Osteocyte (in vitro differentiated cells): ENCODE measurements around the gene PHLPP1. TPM values are rescaled to one million over a fixed set of nuclear protein-coding genes. Genes with fewer than 3 reads are reported as not detected.

Experiments used
- DNase-seq: peaks from one replicate; pipeline ENCODE4 v3.0.0; 2021; ENCODE audit warnings: mixed read lengths; ENCODE audit not compliant: unreplicated experiment; ENCODE audit errors: extremely low spot score
- H3K27ac Mint-ChIP-seq: one replicate; pipeline ENCODE4 v1.8.0; 2021; ENCODE audit warnings: mild to moderate bottlenecking, mixed read lengths; ENCODE audit not compliant: unreplicated experiment
- H3K27me3 Mint-ChIP-seq: one replicate; pipeline ENCODE4 v1.8.0; 2021; ENCODE audit warnings: mixed read lengths; ENCODE audit not compliant: unreplicated experiment
- H3K36me3 Mint-ChIP-seq: one replicate; pipeline ENCODE4 v1.8.0; 2021; ENCODE audit warnings: mixed read lengths; ENCODE audit not compliant: unreplicated experiment
- H3K4me1 Mint-ChIP-seq: one replicate; pipeline ENCODE4 v1.8.0; 2021; ENCODE audit warnings: mixed read lengths; ENCODE audit not compliant: unreplicated experiment
- H3K4me3 Mint-ChIP-seq: one replicate; pipeline ENCODE4 v1.8.0; 2021; ENCODE audit warnings: mild to moderate bottlenecking, moderate library complexity, mixed read lengths; ENCODE audit not compliant: unreplicated experiment
- H3K9me3 Mint-ChIP-seq: one replicate; pipeline ENCODE4 v1.8.0; 2021; ENCODE audit warnings: mixed read lengths; ENCODE audit not compliant: unreplicated experiment
- total RNA-seq: library from RNA; stranded (reverse); gene quantifications from 2 replicates; pipeline ENCODE4 v1.2.1, GENCODE V29; 2021
- TF ChIP-seq, protein P1 (sequence below): fragments of 200-600 bp; sonication (generic); IDR thresholded peaks from 2 replicates; pipeline ENCODE4 v1.5.0; 2021; ENCODE audit warnings: antibody characterized with exemption, mild to moderate bottlenecking, moderate library complexity

Gene PHLPP1
- total RNA-seq, 1 donor from 2014 or later = 19.6 TPM

DNA sequence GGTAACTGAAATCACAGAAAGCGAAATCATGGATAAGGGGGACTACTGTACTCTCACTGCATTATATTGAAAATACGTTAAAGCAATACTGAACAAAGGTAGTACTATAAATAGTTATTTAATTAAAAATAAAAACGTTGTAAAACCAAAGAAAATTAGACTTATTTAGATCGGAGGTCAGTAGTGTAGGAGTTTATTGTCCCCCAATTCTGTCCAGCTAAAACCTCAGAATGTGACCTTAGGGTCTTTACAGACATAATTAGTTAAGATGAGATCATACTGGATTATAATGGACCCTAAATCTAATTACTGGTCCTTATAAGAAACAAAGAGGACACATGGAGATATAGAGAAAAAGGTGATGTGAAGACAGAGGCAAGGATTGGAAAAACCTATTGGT, 95.3 kb downstream of the PHLPP1 start:
- Mint-ChIP-seq H3K4me3 (no peak overlapping the region), H3K9me3 (no peaks in the 10 kb centered on the region), H3K4me1 (peaks cover 45% of the 10 kb centered on the region), H3K27me3 (no peaks in the 10 kb centered on the region), H3K27ac (no peak overlapping the region), H3K36me3 (no peaks in the 10 kb centered on the region)
- TF ChIP-seq, protein P1, sequence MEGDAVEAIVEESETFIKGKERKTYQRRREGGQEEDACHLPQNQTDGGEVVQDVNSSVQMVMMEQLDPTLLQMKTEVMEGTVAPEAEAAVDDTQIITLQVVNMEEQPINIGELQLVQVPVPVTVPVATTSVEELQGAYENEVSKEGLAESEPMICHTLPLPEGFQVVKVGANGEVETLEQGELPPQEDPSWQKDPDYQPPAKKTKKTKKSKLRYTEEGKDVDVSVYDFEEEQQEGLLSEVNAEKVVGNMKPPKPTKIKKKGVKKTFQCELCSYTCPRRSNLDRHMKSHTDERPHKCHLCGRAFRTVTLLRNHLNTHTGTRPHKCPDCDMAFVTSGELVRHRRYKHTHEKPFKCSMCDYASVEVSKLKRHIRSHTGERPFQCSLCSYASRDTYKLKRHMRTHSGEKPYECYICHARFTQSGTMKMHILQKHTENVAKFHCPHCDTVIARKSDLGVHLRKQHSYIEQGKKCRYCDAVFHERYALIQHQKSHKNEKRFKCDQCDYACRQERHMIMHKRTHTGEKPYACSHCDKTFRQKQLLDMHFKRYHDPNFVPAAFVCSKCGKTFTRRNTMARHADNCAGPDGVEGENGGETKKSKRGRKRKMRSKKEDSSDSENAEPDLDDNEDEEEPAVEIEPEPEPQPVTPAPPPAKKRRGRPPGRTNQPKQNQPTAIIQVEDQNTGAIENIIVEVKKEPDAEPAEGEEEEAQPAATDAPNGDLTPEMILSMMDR = no peak
- no peak for DNase-seq

DNA sequence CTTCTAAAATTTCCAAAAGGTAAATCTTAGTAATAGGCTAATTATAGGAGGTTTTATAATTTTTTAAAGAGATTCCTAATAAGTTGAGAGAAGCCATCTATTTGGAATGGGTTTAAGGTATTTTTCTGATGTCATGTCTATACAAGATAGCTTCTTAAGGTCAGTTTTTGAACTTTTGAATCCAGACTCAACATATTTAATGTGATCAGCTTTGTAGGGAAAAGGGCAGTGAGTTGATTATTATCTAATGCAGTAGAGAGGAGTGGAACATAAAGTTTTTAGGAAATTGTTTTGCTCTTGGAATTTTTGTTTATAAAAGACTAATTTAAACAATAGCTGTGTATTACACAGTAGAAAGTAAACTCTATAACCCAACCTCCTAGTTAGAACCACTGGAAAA, 96.3 kb downstream of the PHLPP1 start:
- H3K27me3 Mint-ChIP-seq = no peaks in the 10 kb centered on the region

GRCh38 chr18:62812242-62812641, 96.9 kb downstream of the PHLPP1 start:
- DNase-seq = no peak
- no peaks in the 10 kb centered on the region for H3K9me3 Mint-ChIP-seq
- H3K4me3 Mint-ChIP-seq = no peak overlapping the region
- no peaks in the 10 kb centered on the region for H3K36me3 Mint-ChIP-seq
- peaks cover 45% of the 10 kb centered on the region for H3K4me1 Mint-ChIP-seq
- H3K27ac Mint-ChIP-seq = no peak overlapping the region
- no peaks in the 10 kb centered on the region for H3K27me3 Mint-ChIP-seq
- TF ChIP-seq, protein P1 = no peak

More for the DNA sequence above, 96.3 kb downstream of the PHLPP1 start:
- Mint-ChIP-seq H3K36me3 (no peaks in the 10 kb centered on the region), H3K4me3 (no peak overlapping the region), H3K27ac (no peak overlapping the region), H3K9me3 (no peaks in the 10 kb centered on the region), H3K4me1 (peaks cover 45% of the 10 kb centered on the region)
- TF ChIP-seq, protein P1 = no peak
- DNase-seq = no peak

DNA sequence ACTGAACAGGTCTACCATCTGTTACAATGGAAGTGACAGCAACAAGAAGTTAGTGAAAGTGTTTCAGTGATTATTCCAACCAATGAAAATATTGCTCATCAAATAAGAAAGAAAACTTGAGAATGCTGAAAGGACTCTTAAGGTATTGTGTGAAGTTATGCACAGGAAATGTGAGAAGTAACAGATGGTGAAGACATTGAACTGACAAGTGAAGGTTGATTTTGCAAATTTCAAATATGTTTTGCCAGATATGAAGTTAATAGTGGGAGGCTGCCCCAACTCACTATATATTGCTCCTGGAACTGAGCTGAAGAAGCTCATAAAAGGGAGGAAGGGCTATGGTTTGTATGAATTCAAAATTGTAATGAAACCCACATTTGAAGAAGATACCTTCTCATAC, 97.5 kb downstream of the PHLPP1 start:
- TF ChIP-seq, protein P1 = no peak
- Mint-ChIP-seq H3K36me3 (no peaks in the 10 kb centered on the region), H3K27ac (no peak overlapping the region)

GRCh38 chr18:62814132-62814759, 98.9 kb downstream of the PHLPP1 start:
- Mint-ChIP-seq H3K27ac (peak overlapping the region; percentile 87), H3K9me3 (no peaks in the 10 kb centered on the region), H3K36me3 (no peaks in the 10 kb centered on the region), H3K27me3 (no peaks in the 10 kb centered on the region), H3K4me3 (peak overlapping the region; percentile 30), H3K4me1 (peaks cover 41% of the 10 kb centered on the region)
- DNase-seq = no peak
- TF ChIP-seq, protein P1 = no peak

More for the DNA sequence above, 97.5 kb downstream of the PHLPP1 start:
- Mint-ChIP-seq H3K9me3 (no peaks in the 10 kb centered on the region), H3K27me3 (no peaks in the 10 kb centered on the region), H3K4me3 (no peak overlapping the region), H3K4me1 (peaks cover 44% of the 10 kb centered on the region)
- no peak for DNase-seq
